MM.1S (cell line): Measurements from ENCODE around the gene PTPRK.

ENCODE experiments used
- DNase-seq: peaks from one replicate; pipeline ENCODE4 v3.0.0-alpha.2; 2015
- H2AFZ ChIP-seq: fragments of 300-600 bp; sonication (generic); 2 replicates; pipeline ENCODE4 v1.6.0; 2016; ENCODE audit warnings: antibody characterized with exemption, low read length
- H3F3A ChIP-seq: fragments of 300-600 bp; sonication (generic); 2 replicates; pipeline ENCODE4 v1.6.1; 2016; ENCODE audit warnings: mild to moderate bottlenecking, antibody characterized with exemption, low read length, moderate library complexity, mixed read lengths; ENCODE audit not compliant: insufficient read depth
- H3K27ac ChIP-seq: fragments of 300-600 bp; sonication (generic); 2 replicates; pipeline ENCODE4 v1.5.1; 2016; ENCODE audit warnings: mild to moderate bottlenecking, low read length
- H3K27me3 ChIP-seq: fragments of 300-600 bp; sonication (generic); replicated peaks from 2 replicates; pipeline ENCODE4 v1.6.0; 2016; ENCODE audit warnings: low read length; ENCODE audit not compliant: insufficient read depth
- H3K36me3 ChIP-seq: fragments of 300-600 bp; sonication (generic); replicated peaks from 2 replicates; pipeline ENCODE4 v1.6.1; 2016; ENCODE audit warnings: mild to moderate bottlenecking, low read length, mixed read lengths; ENCODE audit not compliant: insufficient read depth
- H3K4me1 ChIP-seq: fragments of 300-600 bp; sonication (generic); 2 replicates; pipeline ENCODE4 v1.6.1; 2016; ENCODE audit warnings: low read length, mixed read lengths
- H3K4me2 ChIP-seq: fragments of 300-600 bp; sonication (generic); 2 replicates; pipeline ENCODE4 v1.6.0; 2016; ENCODE audit warnings: low read depth, low read length
- H3K4me3 ChIP-seq: fragments of 300-600 bp; sonication (generic); 2 replicates; pipeline ENCODE4 v1.5.1; 2016; ENCODE audit warnings: low read length, mixed read lengths
- H3K79me2 ChIP-seq: fragments of 300-600 bp; sonication (generic); 2 replicates; pipeline ENCODE4 v1.6.1; 2016; ENCODE audit warnings: mixed run types, low read length, mixed read lengths
- H3K9ac ChIP-seq: fragments of 300-600 bp; sonication (generic); 2 replicates; pipeline ENCODE4 v1.6.1; 2016; ENCODE audit warnings: low read length, mixed read lengths
- H3K9me2 ChIP-seq: fragments of 300-600 bp; sonication (generic); replicated peaks from 2 replicates; pipeline ENCODE4 v1.6.1; 2016; ENCODE audit warnings: mild to moderate bottlenecking, low read length, mixed read lengths; ENCODE audit not compliant: insufficient read depth
- H3K9me3 ChIP-seq: fragments of 300-600 bp; sonication (generic); replicated peaks from 2 replicates; pipeline ENCODE4 v1.6.1; 2016; ENCODE audit warnings: mild to moderate bottlenecking, low read length, mixed read lengths; ENCODE audit not compliant: insufficient read depth
- H4K20me1 ChIP-seq: fragments of 300-600 bp; sonication (generic); 2 replicates; pipeline ENCODE4 v1.6.1; 2016; ENCODE audit warnings: mild to moderate bottlenecking, low read length, moderate library complexity, mixed read lengths; ENCODE audit not compliant: insufficient read depth
- CTCF ChIP-seq: fragments of 300-600 bp; sonication (generic); IDR thresholded peaks from 2 replicates; pipeline ENCODE4 v1.5.1; 2016; ENCODE audit warnings: antibody characterized with exemption, low read length, mixed read lengths
- EZH2 ChIP-seq: fragments of 300-600 bp; sonication (generic); optimal IDR thresholded peaks from 2 replicates; pipeline ENCODE3; 2017; ENCODE audit warnings: low read depth, mild to moderate bottlenecking, antibody characterized with exemption, low read length, mixed read lengths
- EZH2phosphoT487 ChIP-seq: fragments of 300-600 bp; sonication (generic); IDR thresholded peaks from 2 replicates; pipeline ENCODE4 v1.6.1; 2018; ENCODE audit warnings: antibody characterized with exemption, low read length

PTPRK gene

GRCh38 chr6:128347123-128347522, 173.3 kb downstream of the PTPRK start:
- no peaks in the 10 kb centered on the region for H3K9me3 ChIP-seq
- no peak overlapping the region for H3K9ac ChIP-seq
- H3K4me1 ChIP-seq: no peaks in the 10 kb centered on the region
- H3F3A ChIP-seq: no peaks in the 10 kb centered on the region
- no peaks in the 10 kb centered on the region for H3K79me2 ChIP-seq
- H3K27me3 ChIP-seq: no peaks in the 10 kb centered on the region
- no peaks in the 10 kb centered on the region for H3K9me2 ChIP-seq
- TF ChIP-seq EZH2 (no peak), CTCF (no peak), EZH2phosphoT487 (no peak)
- H2AFZ ChIP-seq: no peak overlapping the region
- no peaks in the 10 kb centered on the region for H3K36me3 ChIP-seq
- DNase-seq: no peak
- no peak overlapping the region for H3K4me2 ChIP-seq
- no peaks in the 10 kb centered on the region for H4K20me1 ChIP-seq
- H3K4me3 ChIP-seq: no peak overlapping the region
- H3K27ac ChIP-seq: no peak overlapping the region

GRCh38 chr6:128346569-128346968, 173.8 kb downstream of the PTPRK start:
- Histone ChIP-seq H4K20me1 (no peaks in the 10 kb centered on the region), H3K4me2 (no peak overlapping the region), H3K27ac (no peak overlapping the region), H3K9ac (no peak overlapping the region), H3K27me3 (no peaks in the 10 kb centered on the region), H3K4me3 (no peak overlapping the region), H3K36me3 (no peaks in the 10 kb centered on the region), H3K9me2 (no peaks in the 10 kb centered on the region), H3K79me2 (no peaks in the 10 kb centered on the region), H3K4me1 (no peaks in the 10 kb centered on the region), H2AFZ (no peak overlapping the region), H3F3A (no peaks in the 10 kb centered on the region), H3K9me3 (no peaks in the 10 kb centered on the region)
- TF ChIP-seq EZH2phosphoT487: no peak
- TF ChIP-seq CTCF: no peak
- no peak for TF ChIP-seq EZH2
- no peak for DNase-seq

- Histone ChIP-seq H3K27me3 (no peaks in the 10 kb centered on the region), H3K4me2 (no peak overlapping the region), H3K9me2 (no peaks in the 10 kb centered on the region), H3K9me3 (no peaks in the 10 kb centered on the region), H3K27ac (no peak overlapping the region), H3K4me1 (no peaks in the 10 kb centered on the region), H4K20me1 (no peaks in the 10 kb centered on the region), H3K79me2 (no peaks in the 10 kb centered on the region), H2AFZ (no peak overlapping the region), H3K4me3 (no peak overlapping the region), H3F3A (no peaks in the 10 kb centered on the region), H3K9ac (no peak overlapping the region), H3K36me3 (no peaks in the 10 kb centered on the region)
- DNase-seq: no peak
- no peak for TF ChIP-seq EZH2phosphoT487
- no peak for TF ChIP-seq EZH2
- TF ChIP-seq CTCF: no peak
These were observed 175.1 kb downstream of the PTPRK start for GRCh38 chr6:128345278-128345677.
